ENCODE measurements around the gene HAPLN1. TPM values are rescaled to one million over a fixed set of nuclear protein-coding genes. Genes with fewer than 3 reads are reported as not detected.

HAPLN1 gene
- total RNA-seq, 2 donors from 2014 or later = 0.14 TPM; not detected in 1

- no peak for TF ChIP-seq POLR2A (IDR thresholded peaks at IDR 0.05)
- no peak for TF ChIP-seq POLR2AphosphoS5 (IDR thresholded peaks at IDR 0.05)
- no peak for TF ChIP-seq CTCF (IDR thresholded peaks at IDR 0.05)
- DNase-seq (ENCODE audit: low spot score) = no peak
- intact Hi-C loops (cut with DNase I) = no loop called here
- no peak overlapping the region for H3K4me3 ChIP-seq
- H3K9me3 ChIP-seq = no peaks in the 10 kb centered on the region
- no peaks in the 10 kb centered on the region for H3K4me1 ChIP-seq (replicated peaks)
- no peaks in the 10 kb centered on the region for H3K27me3 ChIP-seq (replicated peaks; ENCODE audit: insufficient read depth)
- H3K36me3 ChIP-seq = no peaks in the 10 kb centered on the region
- H3K27ac ChIP-seq = no peak overlapping the region
Measured at GRCh38 chr5:83672646-83673045, 48.0 kb downstream of the HAPLN1 start.

GRCh38 chr5:83672158-83672557 lies 48.5 kb downstream of the HAPLN1 start:
- H3K36me3 ChIP-seq = no peaks in the 10 kb centered on the region
- no peak overlapping the region for H3K4me3 ChIP-seq
- no peak overlapping the region for H3K27ac ChIP-seq
- H3K9me3 ChIP-seq = no peaks in the 10 kb centered on the region
- no peaks in the 10 kb centered on the region for H3K4me1 ChIP-seq (replicated peaks)
- WGBS = 79% methylated on average over 2 of the region's 2 CpGs
- DNase-seq (ENCODE audit: low spot score) = no peak
- intact Hi-C loops (cut with DNase I) = no loop called here
- TF ChIP-seq POLR2AphosphoS5 (IDR thresholded peaks at IDR 0.05) (no peak), POLR2A (IDR thresholded peaks at IDR 0.05) (no peak), CTCF (IDR thresholded peaks at IDR 0.05) (no peak)
- no peaks in the 10 kb centered on the region for H3K27me3 ChIP-seq (replicated peaks; ENCODE audit: insufficient read depth)

GRCh38 chr5:83665631-83666030 lies 55.0 kb downstream of the HAPLN1 start:
- H3K4me1 ChIP-seq (replicated peaks) = no peaks in the 10 kb centered on the region
- H3K4me3 ChIP-seq = no peak overlapping the region
- no peak for DNase-seq (ENCODE audit: low spot score)
- no peaks in the 10 kb centered on the region for H3K9me3 ChIP-seq
- H3K27me3 ChIP-seq (replicated peaks; ENCODE audit: insufficient read depth) = no peaks in the 10 kb centered on the region
- H3K27ac ChIP-seq = no peak overlapping the region
- H3K36me3 ChIP-seq = no peaks in the 10 kb centered on the region
- TF ChIP-seq CTCF (IDR thresholded peaks at IDR 0.05) (no peak), POLR2AphosphoS5 (IDR thresholded peaks at IDR 0.05) (no peak), POLR2A (IDR thresholded peaks at IDR 0.05) (no peak)
- intact Hi-C loops (cut with DNase I) = no loop called here

GRCh38 chr5:83662558-83662957 lies 58.1 kb downstream of the HAPLN1 start:
- Histone ChIP-seq H3K4me1 (replicated peaks) (no peaks in the 10 kb centered on the region), H3K27ac (no peak overlapping the region), H3K4me3 (no peak overlapping the region), H3K9me3 (no peaks in the 10 kb centered on the region), H3K27me3 (replicated peaks; ENCODE audit: insufficient read depth) (no peaks in the 10 kb centered on the region), H3K36me3 (no peaks in the 10 kb centered on the region)
- TF ChIP-seq POLR2A (IDR thresholded peaks at IDR 0.05) = no peak
- TF ChIP-seq POLR2AphosphoS5 (IDR thresholded peaks at IDR 0.05) = no peak
- no peak for TF ChIP-seq CTCF (IDR thresholded peaks at IDR 0.05)
- DNase-seq (ENCODE audit: low spot score) = no peak
- intact Hi-C loops (cut with DNase I) = no loop called here
- 63% methylated on average over 3 of the region's 3 CpGs for WGBS

GRCh38 chr5:83657807-83658525 lies 62.7 kb downstream of the HAPLN1 start:
- no peaks in the 10 kb centered on the region for H3K4me1 ChIP-seq (replicated peaks)
- H3K36me3 ChIP-seq = no peaks in the 10 kb centered on the region
- TF ChIP-seq POLR2AphosphoS5 (IDR thresholded peaks at IDR 0.05) (no peak), POLR2A (IDR thresholded peaks at IDR 0.05) (no peak), CTCF (IDR thresholded peaks at IDR 0.05) (no peak)
- DNase-seq (ENCODE audit: low spot score) = no peak
- no peak overlapping the region for H3K27ac ChIP-seq
- intact Hi-C loops (cut with DNase I) = no loop called here
- H3K9me3 ChIP-seq = no peaks in the 10 kb centered on the region
- no peak overlapping the region for H3K4me3 ChIP-seq
- 100% methylated on average over 1 of the region's 1 CpG for WGBS
- H3K27me3 ChIP-seq (replicated peaks; ENCODE audit: insufficient read depth) = no peaks in the 10 kb centered on the region

All from prostate gland (tissue), 2 donors.